Osteoblast (primary cell): ENCODE measurements around the gene TRIO. TPM values are rescaled to one million over a fixed set of nuclear protein-coding genes. Genes with fewer than 3 reads are reported as not detected.

Source experiments
- DNase-seq: peaks from one replicate; pipeline ENCODE4 v3.0.0; 2011; ENCODE audit warnings: low spot score, mixed read lengths; ENCODE audit not compliant: insufficient read length; ENCODE audit errors: missing footprints
- H2AFZ ChIP-seq: 2 replicates; pipeline ENCODE4 v1.6.0; 2011; ENCODE audit warnings: mild to moderate bottlenecking, low read length
- H3K27ac ChIP-seq: 2 replicates; pipeline ENCODE4 v1.5.1; 2011; ENCODE audit warnings: mild to moderate bottlenecking, low read depth, low read length, moderate library complexity
- H3K27me3 ChIP-seq: 2 replicates; pipeline ENCODE4 v1.6.0; 2012; ENCODE audit warnings: mild to moderate bottlenecking, control low read depth, inconsistent platforms, low read length, moderate library complexity; ENCODE audit not compliant: insufficient read depth
- H3K36me3 ChIP-seq: 2 replicates; pipeline ENCODE4 v1.5.1; 2011; ENCODE audit warnings: mild to moderate bottlenecking, low read length, control low read depth, moderate library complexity; ENCODE audit not compliant: insufficient read depth
- H3K4me1 ChIP-seq: 2 replicates; pipeline ENCODE4 v1.5.1; 2011; ENCODE audit warnings: mild to moderate bottlenecking, low read length, control low read depth, moderate library complexity; ENCODE audit not compliant: insufficient read depth
- H3K4me2 ChIP-seq: 2 replicates; pipeline ENCODE4 v1.6.0; 2011; ENCODE audit warnings: mild to moderate bottlenecking, low read length; ENCODE audit not compliant: insufficient read depth
- H3K4me3 ChIP-seq: fragments of 200-600 bp; sonication (generic); 3 replicates; pipeline ENCODE4 v1.5.1; 2012; ENCODE audit warnings: mild to moderate bottlenecking, low read length, inconsistent platforms; ENCODE audit not compliant: insufficient read depth
- H3K79me2 ChIP-seq: 2 replicates; pipeline ENCODE4 v1.6.0; 2012; ENCODE audit warnings: mild to moderate bottlenecking, low read length, control low read depth, inconsistent platforms; ENCODE audit not compliant: insufficient read depth
- H3K9me3 ChIP-seq: 2 replicates; pipeline ENCODE4 v1.5.1; 2011; ENCODE audit warnings: low read depth, low read length, control low read depth
- H4K20me1 ChIP-seq: 2 replicates; pipeline ENCODE4 v1.6.0; 2012; ENCODE audit warnings: mild to moderate bottlenecking, low read length, control low read depth; ENCODE audit not compliant: insufficient read depth
- CTCF ChIP-seq: IDR thresholded peaks from 2 replicates; pipeline ENCODE4 v1.5.1; 2011; ENCODE audit warnings: mild to moderate bottlenecking, low read depth, low read length, moderate library complexity; ENCODE audit errors: extremely low read depth
- total RNA-seq: library from RNA; depleted of rRNA; stranded (reverse); fragments of >200 nt; gene quantifications from 2 replicates; pipeline ENCODE4 v1.2.3, GENCODE V29; 2012

The TRIO gene
- total RNA-seq, 1 donor, result 274 TPM

GRCh38 chr5:14235872-14236271, 92.7 kb downstream of the TRIO start:
- H3K4me3 ChIP-seq, result no peak overlapping the region
- no peaks in the 10 kb centered on the region for H3K27me3 ChIP-seq
- H3K4me1 ChIP-seq, result peaks cover 47% of the 10 kb centered on the region
- TF ChIP-seq CTCF, result no peak
- peaks cover 99% of the 10 kb centered on the region for H3K79me2 ChIP-seq
- H3K27ac ChIP-seq, result no peak overlapping the region
- H2AFZ ChIP-seq, result no peak overlapping the region
- peaks cover 74% of the 10 kb centered on the region for H4K20me1 ChIP-seq
- no peak overlapping the region for H3K4me2 ChIP-seq
- peaks cover 8% of the 10 kb centered on the region for H3K36me3 ChIP-seq
- H3K9me3 ChIP-seq, result no peaks in the 10 kb centered on the region
- DNase-seq, result no peak

GRCh38 chr5:14236757-14237156, 93.6 kb downstream of the TRIO start:
- no peak overlapping the region for H3K4me3 ChIP-seq
- peaks cover 99% of the 10 kb centered on the region for H3K79me2 ChIP-seq
- H3K36me3 ChIP-seq, result peaks cover 8% of the 10 kb centered on the region
- peaks cover 74% of the 10 kb centered on the region for H4K20me1 ChIP-seq
- TF ChIP-seq CTCF, result no peak
- no peaks in the 10 kb centered on the region for H3K9me3 ChIP-seq
- no peak overlapping the region for H2AFZ ChIP-seq
- H3K27me3 ChIP-seq, result no peaks in the 10 kb centered on the region
- no peak overlapping the region for H3K4me2 ChIP-seq
- no peak for DNase-seq
- H3K4me1 ChIP-seq, result peaks cover 39% of the 10 kb centered on the region
- peak overlapping the region; percentile 17 for H3K27ac ChIP-seq

- Histone ChIP-seq H3K4me1 (peaks cover 39% of the 10 kb centered on the region), H2AFZ (no peak overlapping the region), H3K36me3 (peaks cover 8% of the 10 kb centered on the region), H3K4me2 (no peak overlapping the region), H4K20me1 (peaks cover 71% of the 10 kb centered on the region), H3K4me3 (no peak overlapping the region), H3K27me3 (no peaks in the 10 kb centered on the region), H3K79me2 (peaks cover 99% of the 10 kb centered on the region), H3K9me3 (no peaks in the 10 kb centered on the region), H3K27ac (peak overlapping the region; percentile 9)
- no peak for DNase-seq
- TF ChIP-seq CTCF, result no peak
Observed at GRCh38 chr5:14237317-14238086, 94.4 kb downstream of the TRIO start.

GRCh38 chr5:14238272-14238671, 95.1 kb downstream of the TRIO start:
- Histone ChIP-seq H4K20me1 (peaks cover 70% of the 10 kb centered on the region), H3K27ac (peak overlapping the region; percentile 9)
- DNase-seq, result no peak

More at GRCh38 chr5:14238272-14238671, 95.1 kb downstream of the TRIO start:
- peaks cover 99% of the 10 kb centered on the region for H3K79me2 ChIP-seq
- no peak overlapping the region for H2AFZ ChIP-seq
- no peaks in the 10 kb centered on the region for H3K27me3 ChIP-seq
- no peak for TF ChIP-seq CTCF
- peaks cover 39% of the 10 kb centered on the region for H3K4me1 ChIP-seq
- H3K9me3 ChIP-seq, result no peaks in the 10 kb centered on the region
- H3K36me3 ChIP-seq, result peaks cover 13% of the 10 kb centered on the region
- no peak overlapping the region for H3K4me2 ChIP-seq
- no peak overlapping the region for H3K4me3 ChIP-seq
